ENCODE results near the gene EIF3A.

The EIF3A gene

DNA sequence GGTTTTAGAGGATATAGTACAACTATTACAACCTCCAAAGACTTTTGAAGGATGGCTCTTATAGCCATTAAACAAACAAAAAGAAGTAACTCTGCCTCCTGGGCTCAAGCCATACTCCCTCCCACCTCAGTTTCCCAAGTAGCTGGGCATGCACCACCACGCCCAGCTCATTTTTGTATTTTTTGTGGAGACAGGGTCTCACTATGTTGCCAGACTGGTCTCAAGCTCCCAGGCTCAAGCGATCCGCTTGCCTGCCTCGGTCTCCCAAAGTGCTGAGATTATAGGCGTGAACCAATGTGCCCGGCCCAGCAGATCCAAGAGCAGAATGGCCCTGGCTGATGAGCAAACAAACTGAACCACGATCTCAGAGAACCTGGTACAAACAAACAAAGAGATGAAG is 35.1 kb downstream of the EIF3A start:
- POLR2A ChIA-PET, result interaction anchor here (0.8 kb wide), 1 partner anchor 58 kb away, joined by 3 read pairs; the partner anchor contains the start of gene DENND10

DNA sequence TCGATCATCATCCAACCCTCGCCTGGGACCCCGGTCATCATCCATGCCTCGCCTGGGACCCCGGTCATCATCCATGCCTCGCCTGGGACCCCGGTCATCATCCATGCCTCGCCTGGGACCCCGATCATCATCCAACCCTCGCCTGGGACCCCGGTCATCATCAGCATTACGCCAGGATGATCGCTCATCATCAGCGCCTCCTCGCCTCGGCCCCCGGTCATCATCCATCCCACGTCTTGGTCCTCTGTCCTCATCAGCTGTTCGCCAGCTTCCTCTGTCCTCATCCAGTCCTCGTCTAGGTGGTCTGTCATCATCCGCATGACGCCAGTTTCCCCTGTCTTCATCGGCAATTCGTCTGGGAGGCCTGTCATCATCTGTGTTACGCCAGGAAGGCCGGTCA is 38.4 kb downstream of the EIF3A start:
- Histone ChIP-seq H3K4me3 (ENCODE audit: low read depth, low read length) (no peak overlapping the region), H3K36me3 (ENCODE audit: control insufficient read depth in 2 of 2, insufficient read depth in 1 of 2, low read length in 2 of 2) (peaks cover 97% of the 10 kb centered on the region in 2 experiments), H3K27ac (ENCODE audit: extremely low read depth, low read depth, low read length) (no peak overlapping the region; the same call in 1 of the 2 replicates), H3K9me3 (ENCODE audit: control insufficient read depth, insufficient read depth, low read depth, low read length) (no peaks in the 10 kb centered on the region), H3K4me1 (ENCODE audit: control insufficient read depth, insufficient read depth, low read length) (no peaks in the 10 kb centered on the region)
- ChIA-PET POLR2A (no interaction called here), CTCF (no interaction called here)
- TF ChIP-seq, protein P1, sequence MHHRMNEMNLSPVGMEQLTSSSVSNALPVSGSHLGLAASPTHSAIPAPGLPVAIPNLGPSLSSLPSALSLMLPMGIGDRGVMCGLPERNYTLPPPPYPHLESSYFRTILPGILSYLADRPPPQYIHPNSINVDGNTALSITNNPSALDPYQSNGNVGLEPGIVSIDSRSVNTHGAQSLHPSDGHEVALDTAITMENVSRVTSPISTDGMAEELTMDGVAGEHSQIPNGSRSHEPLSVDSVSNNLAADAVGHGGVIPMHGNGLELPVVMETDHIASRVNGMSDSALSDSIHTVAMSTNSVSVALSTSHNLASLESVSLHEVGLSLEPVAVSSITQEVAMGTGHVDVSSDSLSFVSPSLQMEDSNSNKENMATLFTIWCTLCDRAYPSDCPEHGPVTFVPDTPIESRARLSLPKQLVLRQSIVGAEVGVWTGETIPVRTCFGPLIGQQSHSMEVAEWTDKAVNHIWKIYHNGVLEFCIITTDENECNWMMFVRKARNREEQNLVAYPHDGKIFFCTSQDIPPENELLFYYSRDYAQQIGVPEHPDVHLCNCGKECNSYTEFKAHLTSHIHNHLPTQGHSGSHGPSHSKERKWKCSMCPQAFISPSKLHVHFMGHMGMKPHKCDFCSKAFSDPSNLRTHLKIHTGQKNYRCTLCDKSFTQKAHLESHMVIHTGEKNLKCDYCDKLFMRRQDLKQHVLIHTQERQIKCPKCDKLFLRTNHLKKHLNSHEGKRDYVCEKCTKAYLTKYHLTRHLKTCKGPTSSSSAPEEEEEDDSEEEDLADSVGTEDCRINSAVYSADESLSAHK (tag by site-specific recombination; IDR thresholded peaks at IDR 0.05), result no peak
- TF ChIP-seq SP2 (tag by site-specific recombination; IDR thresholded peaks at IDR 0.05) (no peak), HOXD13 (CRISPR knock-in tag; IDR thresholded peaks at IDR 0.05; ENCODE audit: borderline replicate concordance) (no peak), ZNF157 (tag by site-specific recombination; IDR thresholded peaks at IDR 0.05) (no peak), ZXDB (tag by site-specific recombination; IDR thresholded peaks at IDR 0.05) (no peak), ZNF555 (tag by site-specific recombination; conservative IDR thresholded peaks at IDR 0.05) (no peak), ZNF426 (tag by site-specific recombination; IDR thresholded peaks at IDR 0.05) (no peak), ZNF223 (tag by site-specific recombination; IDR thresholded peaks at IDR 0.05) (no peak), ZNF626 (tag by site-specific recombination; IDR thresholded peaks at IDR 0.05) (no peak), ZNF433 (tag by site-specific recombination; IDR thresholded peaks at IDR 0.05; ENCODE audit: low read depth) (no peak), ZNF521 (tag by site-specific recombination; IDR thresholded peaks at IDR 0.05) (no peak), ZNF560 (tag by site-specific recombination; IDR thresholded peaks at IDR 0.05; ENCODE audit: borderline replicate concordance) (no peak), ZNF37A (tag by site-specific recombination; IDR thresholded peaks at IDR 0.05) (no peak)
- TF ChIP-seq, protein P2, sequence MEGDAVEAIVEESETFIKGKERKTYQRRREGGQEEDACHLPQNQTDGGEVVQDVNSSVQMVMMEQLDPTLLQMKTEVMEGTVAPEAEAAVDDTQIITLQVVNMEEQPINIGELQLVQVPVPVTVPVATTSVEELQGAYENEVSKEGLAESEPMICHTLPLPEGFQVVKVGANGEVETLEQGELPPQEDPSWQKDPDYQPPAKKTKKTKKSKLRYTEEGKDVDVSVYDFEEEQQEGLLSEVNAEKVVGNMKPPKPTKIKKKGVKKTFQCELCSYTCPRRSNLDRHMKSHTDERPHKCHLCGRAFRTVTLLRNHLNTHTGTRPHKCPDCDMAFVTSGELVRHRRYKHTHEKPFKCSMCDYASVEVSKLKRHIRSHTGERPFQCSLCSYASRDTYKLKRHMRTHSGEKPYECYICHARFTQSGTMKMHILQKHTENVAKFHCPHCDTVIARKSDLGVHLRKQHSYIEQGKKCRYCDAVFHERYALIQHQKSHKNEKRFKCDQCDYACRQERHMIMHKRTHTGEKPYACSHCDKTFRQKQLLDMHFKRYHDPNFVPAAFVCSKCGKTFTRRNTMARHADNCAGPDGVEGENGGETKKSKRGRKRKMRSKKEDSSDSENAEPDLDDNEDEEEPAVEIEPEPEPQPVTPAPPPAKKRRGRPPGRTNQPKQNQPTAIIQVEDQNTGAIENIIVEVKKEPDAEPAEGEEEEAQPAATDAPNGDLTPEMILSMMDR (tag by site-specific recombination; IDR thresholded peaks at IDR 0.05), result no peak

More for the DNA sequence above, 35.1 kb downstream of the EIF3A start:
- CTCF ChIA-PET, result no interaction called here
- TF ChIP-seq ZNF777 (tag by site-specific recombination; IDR thresholded peaks at IDR 0.05; ENCODE audit: borderline replicate concordance) (no peak), ZNF544 (tag by site-specific recombination; IDR thresholded peaks at IDR 0.05) (no peak), ZNF626 (tag by site-specific recombination; IDR thresholded peaks at IDR 0.05) (no peak), GLI2 (tag by site-specific recombination; IDR thresholded peaks at IDR 0.05; ENCODE audit: borderline replicate concordance, low read depth) (no peak), ZNF704 (tag by site-specific recombination; IDR thresholded peaks at IDR 0.05) (no peak), ZSCAN16 (tag by site-specific recombination; IDR thresholded peaks at IDR 0.05) (no peak), ZSCAN4 (tag by site-specific recombination; IDR thresholded peaks at IDR 0.05) (no peak), ZNF473 (tag by site-specific recombination; IDR thresholded peaks at IDR 0.05) (no peak), ZNF140 (tag by site-specific recombination; IDR thresholded peaks at IDR 0.05) (no peak), ZNF211 (tag by site-specific recombination; IDR thresholded peaks at IDR 0.05; ENCODE audit: low read depth) (no peak), BCL6B (tag by site-specific recombination; IDR thresholded peaks at IDR 0.05) (no peak), ZNF175 (tag by site-specific recombination; IDR thresholded peaks at IDR 0.05) (no peak), ZNF10 (tag by site-specific recombination; IDR thresholded peaks at IDR 0.05) (no peak), FEZF1 (tag by site-specific recombination; IDR thresholded peaks at IDR 0.05) (no peak)
- TF ChIP-seq, protein P3, sequence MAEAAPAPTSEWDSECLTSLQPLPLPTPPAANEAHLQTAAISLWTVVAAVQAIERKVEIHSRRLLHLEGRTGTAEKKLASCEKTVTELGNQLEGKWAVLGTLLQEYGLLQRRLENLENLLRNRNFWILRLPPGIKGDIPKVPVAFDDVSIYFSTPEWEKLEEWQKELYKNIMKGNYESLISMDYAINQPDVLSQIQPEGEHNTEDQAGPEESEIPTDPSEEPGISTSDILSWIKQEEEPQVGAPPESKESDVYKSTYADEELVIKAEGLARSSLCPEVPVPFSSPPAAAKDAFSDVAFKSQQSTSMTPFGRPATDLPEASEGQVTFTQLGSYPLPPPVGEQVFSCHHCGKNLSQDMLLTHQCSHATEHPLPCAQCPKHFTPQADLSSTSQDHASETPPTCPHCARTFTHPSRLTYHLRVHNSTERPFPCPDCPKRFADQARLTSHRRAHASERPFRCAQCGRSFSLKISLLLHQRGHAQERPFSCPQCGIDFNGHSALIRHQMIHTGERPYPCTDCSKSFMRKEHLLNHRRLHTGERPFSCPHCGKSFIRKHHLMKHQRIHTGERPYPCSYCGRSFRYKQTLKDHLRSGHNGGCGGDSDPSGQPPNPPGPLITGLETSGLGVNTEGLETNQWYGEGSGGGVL (tag by site-specific recombination; IDR thresholded peaks at IDR 0.05), result no peak
- Histone ChIP-seq H3K9me3 (ENCODE audit: control insufficient read depth, insufficient read depth, low read depth, low read length) (no peaks in the 10 kb centered on the region), H3K4me3 (ENCODE audit: low read depth, low read length) (no peak overlapping the region), H3K4me1 (ENCODE audit: control insufficient read depth, insufficient read depth, low read length) (no peaks in the 10 kb centered on the region), H3K36me3 (ENCODE audit: control insufficient read depth in 2 of 2, insufficient read depth in 1 of 2, low read length in 2 of 2) (peaks cover 97% of the 10 kb centered on the region in 2 experiments), H3K27ac (ENCODE audit: extremely low read depth, low read depth, low read length) (no peak overlapping the region)

All from HEK293 (cell line).